Activated naive CD4-positive, alpha-beta T cell treated with anti-CD3 and anti-CD28 coated beads for 36 hours (primary cell): ENCODE data around the gene SESN2. TPM values are rescaled to one million over a fixed set of nuclear protein-coding genes. Genes with fewer than 3 reads are reported as not detected.
"Not testable (repeated sequence)": the region's sequence is repeated elsewhere in the genome, so short reads cannot be mapped to it uniquely, and the experiment has no call there.

Source experiments
- CTCF ChIA-PET: fragments of 350-600 bp; sonication (Branson Sonifier 250); formaldehyde crosslinking; loops from one replicate; lab custom pipeline; 2021; ENCODE audit warnings: antibody characterized with exemption; lab: Charles Lee
- DNase-seq: peaks from one replicate; pipeline ENCODE4 v3.0.0-alpha.2; 2020
- H3K27ac Mint-ChIP-seq: one replicate; pipeline ENCODE4 v1.8.0; 2021; ENCODE audit warnings: mild to moderate bottlenecking, mixed read lengths
- H3K27me3 Mint-ChIP-seq: one replicate; pipeline ENCODE4 v1.8.0; 2021; ENCODE audit warnings: low read depth, mixed read lengths
- H3K36me3 Mint-ChIP-seq: one replicate; pipeline ENCODE4 v1.8.0; 2021; ENCODE audit warnings: low read depth, mixed read lengths
- H3K4me1 Mint-ChIP-seq: one replicate; pipeline ENCODE4 v1.8.0; 2021; ENCODE audit warnings: low read depth, mixed read lengths
- H3K4me3 Mint-ChIP-seq: one replicate; pipeline ENCODE4 v1.8.0; 2021; ENCODE audit warnings: mild to moderate bottlenecking, moderate library complexity, mixed read lengths
- H3K9me3 Mint-ChIP-seq: one replicate; pipeline ENCODE4 v1.8.0; 2021; ENCODE audit warnings: mixed read lengths
- intact Hi-C: fragments of 100-400 bp; cut with micrococcal nuclease; formaldehyde crosslinking; loops from one replicate; pipeline ENCODE4 v1.15.1; 2023
- total RNA-seq, 2 experiments: library from RNA; stranded (reverse); gene quantifications; one replicate each; pipeline ENCODE4 v1.2.3, GENCODE V29; 2021

SESN2 gene
- total RNA-seq, 2 experiments from 2014 or later = 46.2 to 46.9 TPM

- intact Hi-C loops = loop anchor here (5.0 kb wide), 1 partner anchor 411 kb away; the partner anchor contains the start of gene YTHDF2
- Mint-ChIP-seq H3K9me3 (no peaks in the 10 kb centered on the region), H3K36me3 (peaks cover 14% of the 10 kb centered on the region), H3K4me1 (peaks cover 28% of the 10 kb centered on the region), H3K4me3 (no peak overlapping the region), H3K27me3 (no peaks in the 10 kb centered on the region), H3K27ac (no peak overlapping the region)
- CTCF ChIA-PET = interaction anchor here (2.9 to 3.9 kb wide), 2 partner anchors 34 to 78 kb away, joined by 10 to 19 read pairs; no protein-coding TSS in a partner anchor
- DNase-seq = no peak
These were observed 67.2 kb downstream of the SESN2 start for GRCh38 chr1:28326515-28326914.

- CTCF ChIA-PET = interaction anchor here (0.6 to 3.9 kb wide), 4 partner anchors 34 to 82 kb away, joined by 3 to 19 read pairs (median 8); no protein-coding TSS in a partner anchor
- intact Hi-C loops = loop anchor here (5.0 kb wide), 1 partner anchor 410 kb away; the partner anchor contains the start of gene YTHDF2
- Mint-ChIP-seq H3K27me3 (no peaks in the 10 kb centered on the region), H3K4me3 (no peak overlapping the region), H3K27ac (no peak overlapping the region), H3K4me1 (peaks cover 29% of the 10 kb centered on the region), H3K36me3 (peaks cover 18% of the 10 kb centered on the region), H3K9me3 (no peaks in the 10 kb centered on the region)
- no peak for DNase-seq
These were observed 67.7 kb downstream of the SESN2 start for GRCh38 chr1:28326984-28327383.

- Mint-ChIP-seq H3K4me1 (peaks cover 32% of the 10 kb centered on the region), H3K4me3 (peak overlapping the region; percentile 94), H3K36me3 (peaks cover 23% of the 10 kb centered on the region)
- H3K9me3 Mint-ChIP-seq, DNase-seq, H3K27me3 Mint-ChIP-seq, H3K27ac Mint-ChIP-seq: not testable (repeated sequence)
- intact Hi-C loops = loop anchor here (5.0 kb wide), 1 partner anchor 410 kb away; the partner anchor contains the start of gene YTHDF2
- CTCF ChIA-PET = interaction anchor here (0.6 to 3.9 kb wide), 4 partner anchors 33 to 82 kb away, joined by 3 to 19 read pairs (median 8); no protein-coding TSS in a partner anchor
These were observed 68.1 kb downstream of the SESN2 start for GRCh38 chr1:28327431-28327830.

GRCh38 chr1:28328228-28328648 is 68.9 kb downstream of the SESN2 start:
- Mint-ChIP-seq H3K36me3 (peaks cover 28% of the 10 kb centered on the region), H3K9me3 (no peaks in the 10 kb centered on the region), H3K4me3 (peak overlapping the region; percentile 94), H3K27ac (peak overlapping the region; percentile 98), H3K27me3 (no peaks in the 10 kb centered on the region), H3K4me1 (peaks cover 37% of the 10 kb centered on the region)
- CTCF ChIA-PET = interaction anchor here (0.6 to 3.9 kb wide), 4 partner anchors 18 to 409 kb away, joined by 3 to 19 read pairs (median 7); partner anchors contain the start of gene YTHDF2
- DNase-seq = no peak
- intact Hi-C loops = loop anchor here (1.0 to 5.0 kb wide), 6 partner anchors 41 to 409 kb away; partner anchors contain the start of genes PHACTR4, TAF12, TRNAU1AP and YTHDF2

GRCh38 chr1:28329395-28330153 is 70.3 kb downstream of the SESN2 start:
- Mint-ChIP-seq H3K9me3 (no peaks in the 10 kb centered on the region), H3K27me3 (no peaks in the 10 kb centered on the region), H3K36me3 (peaks cover 30% of the 10 kb centered on the region), H3K4me3 (peak overlapping the region; percentile 94), H3K4me1 (peaks cover 38% of the 10 kb centered on the region), H3K27ac (peak overlapping the region; percentile 98)
- peak; percentile 54 for DNase-seq
- CTCF ChIA-PET = interaction anchor here (0.9 to 3.9 kb wide), 2 partner anchors 31 to 81 kb away, joined by 5 to 19 read pairs; no protein-coding TSS in a partner anchor
- intact Hi-C loops = loop anchor here (1.0 to 5.0 kb wide), 6 partner anchors 70 to 408 kb away; partner anchors contain the start of genes SESN2, TAF12 and YTHDF2

Other genes with a start within 250 kb of the SESN2 start
- gene EYA3, start 170.9 kb upstream of the SESN2 start, total RNA-seq = 10 to 100 TPM; 25.4 to 25.9 TPM
- gene PTAFR, start 82.8 kb upstream of the SESN2 start, total RNA-seq = under 1 TPM; 0.05 to 0.07 TPM
- gene DNAJC8, start 26.5 kb upstream of the SESN2 start, total RNA-seq = 100 to 1,000 TPM; 113 to 115 TPM
- 100 to 1,000 TPM; 182 to 185 TPM for gene ATP5IF1, start 23.4 kb upstream of the SESN2 start, total RNA-seq
- 10 to 100 TPM; 13.2 to 13.3 TPM for gene MED18, start 69.5 kb downstream of the SESN2 start, total RNA-seq
- gene PHACTR4, start 110.2 kb downstream of the SESN2 start, total RNA-seq = 10 to 100 TPM; 16.3 to 17.2 TPM
- gene RCC1, start 246.5 kb downstream of the SESN2 start, total RNA-seq = 100 to 1,000 TPM; 106 to 110 TPM